GM12864 (cell line): ENCODE data around the gene RAB3IL1.
"Not testable (repeated sequence)": the region's sequence is repeated elsewhere in the genome, so short reads cannot be mapped to it uniquely, and the experiment has no call there.

Experiments
- DNase-seq: peaks from one replicate; pipeline ENCODE4 v3.0.0-alpha.2; 2011; ENCODE audit warnings: low read depth
- H3K4me3 ChIP-seq: 2 replicates; pipeline ENCODE4 v1.5.1; 2011; ENCODE audit warnings: mild to moderate bottlenecking, low read depth, low read length, control low read depth
- TF ChIP-seq, protein P1 (sequence below): IDR thresholded peaks from 2 replicates; pipeline ENCODE4 v1.5.1; 2011; ENCODE audit warnings: low read depth, mild to moderate bottlenecking, moderate library complexity, low read length, control low read depth, inconsistent platforms; ENCODE audit errors: missing control alignments

RAB3IL1 gene

GRCh38 chr11:61956191-61957020 is 39.0 kb upstream of the RAB3IL1 start:
- TF ChIP-seq, protein P1, sequence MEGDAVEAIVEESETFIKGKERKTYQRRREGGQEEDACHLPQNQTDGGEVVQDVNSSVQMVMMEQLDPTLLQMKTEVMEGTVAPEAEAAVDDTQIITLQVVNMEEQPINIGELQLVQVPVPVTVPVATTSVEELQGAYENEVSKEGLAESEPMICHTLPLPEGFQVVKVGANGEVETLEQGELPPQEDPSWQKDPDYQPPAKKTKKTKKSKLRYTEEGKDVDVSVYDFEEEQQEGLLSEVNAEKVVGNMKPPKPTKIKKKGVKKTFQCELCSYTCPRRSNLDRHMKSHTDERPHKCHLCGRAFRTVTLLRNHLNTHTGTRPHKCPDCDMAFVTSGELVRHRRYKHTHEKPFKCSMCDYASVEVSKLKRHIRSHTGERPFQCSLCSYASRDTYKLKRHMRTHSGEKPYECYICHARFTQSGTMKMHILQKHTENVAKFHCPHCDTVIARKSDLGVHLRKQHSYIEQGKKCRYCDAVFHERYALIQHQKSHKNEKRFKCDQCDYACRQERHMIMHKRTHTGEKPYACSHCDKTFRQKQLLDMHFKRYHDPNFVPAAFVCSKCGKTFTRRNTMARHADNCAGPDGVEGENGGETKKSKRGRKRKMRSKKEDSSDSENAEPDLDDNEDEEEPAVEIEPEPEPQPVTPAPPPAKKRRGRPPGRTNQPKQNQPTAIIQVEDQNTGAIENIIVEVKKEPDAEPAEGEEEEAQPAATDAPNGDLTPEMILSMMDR, result no peak
- H3K4me3 ChIP-seq, result no peak overlapping the region
- DNase-seq, result no peak

GRCh38 chr11:61955422-61956135 is 38.2 kb upstream of the RAB3IL1 start:
- H3K4me3 ChIP-seq, result no peak overlapping the region
- TF ChIP-seq, protein P1, result no peak

DNA sequence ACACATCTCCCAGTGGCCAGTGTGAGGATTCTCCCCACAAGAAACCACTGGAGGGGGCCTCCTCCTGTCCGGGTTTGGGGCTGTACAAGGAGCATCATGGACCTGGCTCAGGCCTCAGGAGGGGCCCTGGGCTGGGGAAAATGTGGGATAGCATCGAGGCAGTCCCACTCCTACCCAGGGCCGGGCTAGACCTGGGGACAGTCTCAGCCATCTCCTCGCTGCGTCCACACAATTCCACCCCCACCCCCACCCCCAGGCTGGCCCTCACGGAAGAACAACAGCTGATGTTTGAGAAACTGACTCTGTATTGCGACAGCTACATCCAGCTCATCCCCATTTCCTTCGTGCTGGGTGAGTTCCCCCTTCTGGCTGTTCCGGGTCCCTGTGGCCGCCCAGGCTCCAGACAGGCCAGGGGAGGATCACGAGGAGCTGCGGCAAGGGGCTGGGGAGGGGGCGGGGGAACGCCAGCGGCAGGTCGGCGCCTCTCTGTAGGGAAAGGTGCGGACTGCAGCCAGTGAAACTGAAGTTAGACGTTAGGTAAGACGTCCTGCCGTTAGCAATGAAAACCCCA is 37.6 kb upstream of the RAB3IL1 start:
- TF ChIP-seq, protein P1, result no peak
- DNase-seq, result no peak
- no peak overlapping the region for H3K4me3 ChIP-seq

More at GRCh38 chr11:61955422-61956135, 38.2 kb upstream of the RAB3IL1 start:
- DNase-seq, result no peak

GRCh38 chr11:61954106-61954850 is 36.9 kb upstream of the RAB3IL1 start:
- DNase-seq, result no peak
- TF ChIP-seq, protein P1, result no peak
- no peak overlapping the region for H3K4me3 ChIP-seq

GRCh38 chr11:61953632-61954031 is 36.3 kb upstream of the RAB3IL1 start:
- H3K4me3 ChIP-seq, DNase-seq: not testable (repeated sequence)

- DNase-seq, result no peak
- no peak overlapping the region for H3K4me3 ChIP-seq
- TF ChIP-seq, protein P1, result no peak
These were observed 35.5 kb upstream of the RAB3IL1 start for GRCh38 chr11:61952882-61953281.
